MM.1S (cell line): ENCODE data around the gene GRB7.

ENCODE experiments used
- CTCF ChIP-seq: fragments of 300-600 bp; sonication (generic); IDR thresholded peaks from 2 replicates; pipeline ENCODE4 v1.5.1; 2016; ENCODE audit warnings: antibody characterized with exemption, low read length, mixed read lengths
- EZH2 ChIP-seq: fragments of 300-600 bp; sonication (generic); optimal IDR thresholded peaks from 2 replicates; pipeline ENCODE3; 2017; ENCODE audit warnings: low read depth, mild to moderate bottlenecking, antibody characterized with exemption, low read length, mixed read lengths

- TF ChIP-seq CTCF: no peak
- no peak for TF ChIP-seq EZH2
These were observed 455 bp upstream of the GRB7 start for GRCh38 chr17:39737206-39737759.
